Measurements from ENCODE around the gene MAPK1.
"Not testable (repeated sequence)": the region's sequence is repeated elsewhere in the genome, so short reads cannot be mapped to it uniquely, and the experiment has no call there.

- TF ChIP-seq ZNF274 (IDR thresholded peaks at IDR 0.05; ENCODE audit: low read depth, low read length); YY1 (IDR thresholded peaks at IDR 0.05; ENCODE audit: insufficient read depth, insufficient read length): not testable (repeated sequence)
Observed at GRCh38 chr22:21817497-21817853, 50.0 kb downstream of the MAPK1 start.
